DND-41 (cell line): ENCODE measurements around the gene CEACAM4.

ENCODE experiments used
- ATAC-seq: fragments of 200-7000 bp; cut with Tn5 transposase; 3 replicates; pipeline ENCODE4 v1.9.1; 2021; ENCODE audit warnings: low read depth; ENCODE audit not compliant: insufficient read depth
- DNase-seq: peaks from one replicate; pipeline ENCODE4 v3.0.0-alpha.2; 2020
- H2AFZ ChIP-seq: 2 replicates; pipeline ENCODE4 v1.6.0; 2012; ENCODE audit warnings: low read depth, low read length
- H3K27ac ChIP-seq: 2 replicates; pipeline ENCODE4 v1.5.1; 2012; ENCODE audit warnings: low read length, inconsistent platforms
- H3K27me3 ChIP-seq: fragments of 200-600 bp; sonication (generic); 2 replicates; pipeline ENCODE4 v1.6.0; 2012; ENCODE audit warnings: low read length, mild to moderate bottlenecking, inconsistent platforms; ENCODE audit not compliant: insufficient read depth, poor library complexity
- H3K36me3 ChIP-seq: 2 replicates; pipeline ENCODE4 v1.5.1; 2012; ENCODE audit warnings: low read length, inconsistent platforms; ENCODE audit not compliant: insufficient read depth
- H3K4me1 ChIP-seq: 2 replicates; pipeline ENCODE4 v1.5.1; 2012; ENCODE audit warnings: mild to moderate bottlenecking, low read length; ENCODE audit not compliant: insufficient read depth
- H3K4me2 ChIP-seq: 2 replicates; pipeline ENCODE4 v1.6.0; 2012; ENCODE audit warnings: mild to moderate bottlenecking, moderate library complexity, low read length, inconsistent platforms; ENCODE audit not compliant: insufficient read depth
- H3K4me3 ChIP-seq, 2 experiments: fragments of 200-600 bp in 1 of 2; shearing (Covaris generic) in 1 of 2; 2 replicates each; pipeline ENCODE4 v1.5.1; 2012 to 2016; ENCODE audit warnings: inconsistent platforms in 2 of 2, low read length in 2 of 2, mild to moderate bottlenecking in 2 of 2, low read depth in 1 of 2, moderate library complexity in 1 of 2
- H3K79me2 ChIP-seq: 2 replicates; pipeline ENCODE4 v1.6.0; 2012; ENCODE audit warnings: low read length, inconsistent platforms; ENCODE audit not compliant: insufficient read depth
- H3K9ac ChIP-seq: 2 replicates; pipeline ENCODE4 v1.6.0; 2012; ENCODE audit warnings: low read depth, mild to moderate bottlenecking, inconsistent platforms, low read length, moderate library complexity
- H3K9me3 ChIP-seq: 2 replicates; pipeline ENCODE4 v1.5.1; 2012; ENCODE audit warnings: low read length, moderate library complexity, mild to moderate bottlenecking, inconsistent platforms; ENCODE audit not compliant: insufficient read depth, severe bottlenecking
- H4K20me1 ChIP-seq: 2 replicates; pipeline ENCODE4 v1.6.0; 2012; ENCODE audit warnings: low read length; ENCODE audit not compliant: insufficient read depth
- CTCF ChIP-seq: IDR thresholded peaks from 2 replicates; pipeline ENCODE4 v1.5.1; 2012; ENCODE audit warnings: borderline replicate concordance, low read length, moderate library complexity, mild to moderate bottlenecking; ENCODE audit not compliant: poor library complexity, severe bottlenecking; ENCODE audit errors: extremely low read depth
- EZH2 ChIP-seq: IDR thresholded peaks from 3 replicates; pipeline ENCODE4 v1.6.1; 2012; ENCODE audit warnings: borderline replicate concordance, low read depth, mild to moderate bottlenecking, moderate library complexity, low read length, inconsistent platforms; ENCODE audit not compliant: severe bottlenecking

CEACAM4 gene

DNA sequence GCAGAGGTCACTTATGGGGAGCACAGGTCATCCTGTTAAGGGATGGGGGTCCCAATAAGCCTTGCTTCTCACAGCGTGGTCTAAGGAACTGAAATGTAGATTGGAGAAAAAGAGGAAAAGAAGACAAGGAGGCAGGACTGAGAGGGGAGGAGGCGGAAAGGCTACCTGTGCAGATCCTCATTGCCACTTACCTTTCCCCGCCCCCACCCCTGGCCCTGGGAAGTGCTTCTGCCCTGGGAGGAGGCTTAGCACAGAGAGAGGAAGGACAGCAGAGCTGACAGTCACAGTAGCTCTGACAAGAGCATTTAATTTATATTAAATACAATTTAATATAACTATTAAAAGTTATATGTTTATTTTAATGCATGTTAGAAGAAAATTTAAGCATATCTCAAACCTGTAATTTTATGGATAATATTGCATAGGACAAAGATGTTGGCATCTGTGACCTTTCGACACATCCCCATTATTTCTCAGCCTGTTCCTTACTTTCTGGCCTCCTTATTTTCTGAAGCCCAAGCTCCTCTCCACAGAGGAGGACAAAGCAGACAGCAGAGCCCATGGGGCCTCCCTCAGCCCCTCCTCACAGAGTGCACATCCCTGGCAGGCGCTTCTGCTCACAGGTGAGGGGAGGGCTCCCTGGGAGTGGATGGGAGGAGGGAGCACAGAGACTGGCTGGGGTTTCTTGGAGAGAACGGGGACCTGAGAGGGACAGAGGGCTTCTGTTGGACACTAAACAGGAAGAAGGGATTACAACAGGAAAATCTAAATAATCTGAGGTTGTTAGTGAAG, 27.5 kb downstream of the CEACAM4 start:
- H3K27ac ChIP-seq = no peak overlapping the region
- H3K27me3 ChIP-seq = peaks cover 4% of the 10 kb centered on the region
- no peaks in the 10 kb centered on the region for H3K36me3 ChIP-seq
- TF ChIP-seq CTCF = no peak
- TF ChIP-seq EZH2 = no peak
- H3K4me3 ChIP-seq = no peak overlapping the region
- DNase-seq (no peak), ATAC-seq (no peak)
- no peak overlapping the region for H3K4me2 ChIP-seq
- H3K79me2 ChIP-seq = no peaks in the 10 kb centered on the region
- no peak overlapping the region for H2AFZ ChIP-seq
- no peak overlapping the region for H3K9ac ChIP-seq
- H3K4me1 ChIP-seq = no peaks in the 10 kb centered on the region
- H3K9me3 ChIP-seq = no peaks in the 10 kb centered on the region
- H4K20me1 ChIP-seq = no peaks in the 10 kb centered on the region; the same call in 1 of the 2 replicates

DNA sequence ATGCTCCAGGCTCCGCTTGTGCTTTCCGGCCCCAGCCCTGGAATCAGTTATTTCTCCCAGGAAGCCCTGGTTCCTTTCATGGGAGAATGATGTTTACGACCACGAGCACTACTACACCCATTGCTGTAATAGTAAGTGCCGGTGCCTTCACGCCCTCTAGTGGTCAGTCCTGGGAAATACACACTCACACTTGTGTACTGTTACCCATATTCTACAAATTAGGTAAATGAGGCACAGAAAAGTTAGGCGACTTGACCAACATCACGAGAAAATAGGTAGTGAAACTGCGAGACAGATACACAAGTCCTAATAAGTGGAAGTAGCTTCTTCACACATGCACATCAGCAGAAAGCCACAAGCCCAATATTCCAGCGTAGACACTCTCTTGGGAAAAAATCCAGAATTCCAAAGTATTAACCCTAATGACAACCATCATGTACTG, 29.3 kb downstream of the CEACAM4 start:
- H2AFZ ChIP-seq = no peak overlapping the region
- no peaks in the 10 kb centered on the region for H3K4me1 ChIP-seq
- no peaks in the 10 kb centered on the region for H3K79me2 ChIP-seq
- TF ChIP-seq CTCF (peak; percentile 95), EZH2 (no peak)
- H3K9ac ChIP-seq = no peak overlapping the region
- no peak overlapping the region for H3K4me3 ChIP-seq
- H3K27me3 ChIP-seq = no peaks in the 10 kb centered on the region
- H3K36me3 ChIP-seq = no peaks in the 10 kb centered on the region
- peak; percentile 70 for DNase-seq
- no peak overlapping the region for H3K27ac ChIP-seq
- no peak overlapping the region for H3K4me2 ChIP-seq
- peak; percentile 89 for ATAC-seq
- no peaks in the 10 kb centered on the region; the same call in 1 of the 2 replicates for H4K20me1 ChIP-seq
- H3K9me3 ChIP-seq = no peaks in the 10 kb centered on the region

DNA sequence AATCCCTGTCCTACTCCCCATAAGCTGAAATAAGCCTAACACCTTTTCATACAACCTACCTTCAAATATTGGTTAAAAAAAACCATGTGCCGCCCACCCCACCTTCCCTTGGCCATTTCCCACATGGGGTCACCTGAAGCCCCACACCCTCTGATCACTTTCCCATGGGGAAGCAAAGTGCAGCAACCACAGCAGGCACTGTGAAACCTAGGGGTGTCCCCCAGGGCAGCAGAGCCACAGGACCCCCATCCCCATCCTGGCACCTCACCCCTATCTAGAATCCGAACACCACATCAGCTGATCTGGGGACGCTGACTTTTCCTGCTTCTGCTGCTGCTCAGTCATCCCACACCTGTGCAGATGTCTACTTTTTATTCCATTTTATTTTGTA, 31.0 kb downstream of the CEACAM4 start:
- DNase-seq (no peak), ATAC-seq (no peak)
- Histone ChIP-seq H3K27ac (no peak overlapping the region), H3K9me3 (no peaks in the 10 kb centered on the region), H3K36me3 (no peaks in the 10 kb centered on the region), H3K9ac (no peak overlapping the region), H2AFZ (no peak overlapping the region), H3K4me2 (no peak overlapping the region), H3K27me3 (no peaks in the 10 kb centered on the region), H3K79me2 (no peaks in the 10 kb centered on the region), H3K4me3 (no peak overlapping the region), H4K20me1 (peaks cover 3% of the 10 kb centered on the region; the same call in 1 of the 2 replicates), H3K4me1 (no peaks in the 10 kb centered on the region)
- TF ChIP-seq CTCF = no peak
- no peak for TF ChIP-seq EZH2
